HG02884 (cell line): ENCODE results near the gene AXDND1.
"Not testable (repeated sequence)": the region's sequence is repeated elsewhere in the genome, so short reads cannot be mapped to it uniquely, and the experiment has no call there.

Experiments used
- ATAC-seq: cut with Tn5 transposase; IDR thresholded peaks from one replicate; pipeline ENCODE4 v1.9.1; 2021; ENCODE audit warnings: mild to moderate bottlenecking, moderate library complexity; ENCODE audit not compliant: unreplicated experiment

AXDND1 gene

DNA sequence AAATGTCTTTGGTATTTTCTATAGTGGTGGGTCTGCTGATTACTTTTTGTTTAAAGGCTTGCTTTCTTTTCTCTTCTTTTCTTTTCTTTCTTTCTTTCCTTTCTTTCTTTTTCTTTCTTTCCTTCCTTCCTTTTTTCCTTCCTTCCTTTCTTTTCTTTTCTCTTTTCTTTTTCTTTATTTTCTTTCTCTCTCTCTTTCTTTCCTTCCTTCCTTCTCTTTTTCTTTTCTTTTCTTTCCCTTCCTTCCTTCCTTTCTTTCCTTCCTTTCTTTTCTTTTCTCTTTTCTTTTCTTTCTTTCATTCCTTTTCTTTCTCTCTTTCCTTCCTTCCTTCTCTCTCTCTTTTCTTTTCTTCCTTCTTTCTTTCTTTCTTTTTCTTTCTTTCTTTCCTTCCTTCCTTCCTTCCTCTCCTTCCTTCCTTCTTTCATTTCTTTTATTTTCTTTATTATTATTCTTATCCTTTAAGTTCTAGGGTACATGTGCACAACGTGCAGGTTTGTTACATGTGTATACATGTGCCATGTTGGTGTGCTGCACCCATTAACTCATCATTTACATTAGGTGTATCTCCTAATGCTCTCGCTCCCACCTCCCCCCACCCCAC, 93.9 kb downstream of the AXDND1 start:
- ATAC-seq = not testable (repeated sequence)

DNA sequence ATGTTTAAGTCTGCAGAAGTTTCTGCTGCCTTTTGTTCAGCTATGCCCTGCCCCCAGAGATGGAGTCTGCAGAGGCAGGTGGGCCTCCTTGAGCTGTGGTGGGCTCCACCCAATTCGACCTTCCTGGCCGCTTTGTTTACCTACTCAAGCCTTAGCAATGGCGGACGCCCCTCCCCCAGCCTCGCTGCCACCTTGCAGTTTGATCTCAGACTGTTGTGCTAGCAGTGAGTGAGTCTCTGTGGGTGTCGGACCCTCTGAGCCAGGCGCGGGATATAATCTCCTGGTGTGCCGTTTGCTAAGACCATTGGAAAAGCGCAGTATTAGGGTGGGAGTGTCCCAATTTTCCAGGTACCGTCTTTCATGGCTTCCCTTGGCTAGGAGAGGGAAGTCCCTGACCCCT, 99.9 kb downstream of the AXDND1 start:
- not testable (repeated sequence) for ATAC-seq

DNA sequence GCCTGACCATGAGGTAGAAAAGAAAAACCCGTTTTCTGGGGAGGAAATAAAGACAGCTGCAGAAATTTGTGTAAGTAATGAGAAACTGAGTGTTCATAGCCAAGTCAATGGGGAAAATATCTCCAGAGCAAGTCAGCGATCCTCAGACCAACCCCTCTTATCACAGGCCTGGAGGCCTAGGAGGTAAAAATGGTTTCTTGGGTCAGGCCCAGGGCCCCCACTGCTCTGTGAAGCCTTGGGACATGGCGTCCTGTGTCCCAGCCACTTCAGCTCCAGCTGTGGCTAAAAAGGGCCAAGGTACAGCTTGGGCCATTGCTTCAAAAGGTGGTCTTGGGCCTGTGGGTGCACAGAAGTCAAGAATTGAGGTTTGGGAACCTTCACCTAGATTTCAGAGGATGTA, 108.9 kb downstream of the AXDND1 start:
- no peak for ATAC-seq

DNA sequence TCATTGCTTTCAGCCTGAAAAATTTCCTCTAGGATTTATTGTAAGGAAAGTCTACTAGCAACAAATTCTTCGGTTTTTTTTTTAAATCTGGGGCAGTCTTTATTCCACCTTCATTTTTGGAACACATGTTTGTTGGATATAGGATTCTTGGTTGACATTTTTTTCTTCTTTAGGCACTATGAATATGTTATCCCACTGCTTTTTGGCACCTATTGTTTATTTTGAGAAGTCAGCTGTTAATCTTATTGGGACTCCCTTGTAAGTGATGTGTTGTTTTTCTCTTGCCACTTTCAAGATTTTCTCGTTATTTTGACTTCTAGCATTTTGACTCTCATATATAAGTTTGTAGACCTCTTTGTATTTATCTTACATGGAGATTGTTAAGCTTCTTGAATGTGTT, 110.7 kb downstream of the AXDND1 start:
- no peak for ATAC-seq

DNA sequence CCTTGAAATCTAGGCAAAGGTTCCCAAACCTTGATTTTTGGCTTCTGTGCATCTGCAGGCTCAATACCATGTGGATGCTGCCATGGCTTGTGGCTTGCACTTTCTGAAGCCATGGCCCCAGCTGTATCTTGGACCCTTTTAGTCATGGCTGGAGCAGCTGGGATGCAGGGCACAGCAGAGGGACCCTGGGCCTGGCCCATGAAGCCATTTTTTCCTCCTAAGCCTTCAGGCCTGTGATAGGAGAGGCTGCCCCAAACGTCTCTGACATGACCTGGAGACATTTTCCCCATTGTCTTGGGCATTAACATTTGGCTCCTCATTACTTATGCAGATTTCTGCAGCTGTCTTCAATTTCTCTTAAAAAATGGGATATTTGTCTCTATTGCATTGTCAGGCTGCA, 112.6 kb downstream of the AXDND1 start:
- ATAC-seq = no peak

DNA sequence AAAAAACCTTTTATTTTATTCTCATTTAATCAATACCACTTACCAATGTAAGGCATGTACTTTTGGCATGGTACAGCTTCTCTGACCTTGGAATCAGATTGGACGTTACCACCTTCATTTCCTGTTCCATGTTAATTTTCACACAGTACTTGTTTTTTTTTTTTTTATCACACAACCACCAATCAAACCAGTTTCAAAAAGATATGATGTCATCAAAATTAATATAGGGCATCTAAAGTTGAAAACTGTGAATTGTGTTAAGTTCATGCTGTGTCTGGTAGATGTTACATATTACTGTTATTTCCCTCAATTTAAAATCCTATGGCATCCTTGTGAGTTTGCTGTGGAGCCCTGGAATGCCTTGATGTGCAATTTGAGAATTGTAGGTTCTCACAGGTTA, 124.8 kb downstream of the AXDND1 start:
- no peak for ATAC-seq

DNA sequence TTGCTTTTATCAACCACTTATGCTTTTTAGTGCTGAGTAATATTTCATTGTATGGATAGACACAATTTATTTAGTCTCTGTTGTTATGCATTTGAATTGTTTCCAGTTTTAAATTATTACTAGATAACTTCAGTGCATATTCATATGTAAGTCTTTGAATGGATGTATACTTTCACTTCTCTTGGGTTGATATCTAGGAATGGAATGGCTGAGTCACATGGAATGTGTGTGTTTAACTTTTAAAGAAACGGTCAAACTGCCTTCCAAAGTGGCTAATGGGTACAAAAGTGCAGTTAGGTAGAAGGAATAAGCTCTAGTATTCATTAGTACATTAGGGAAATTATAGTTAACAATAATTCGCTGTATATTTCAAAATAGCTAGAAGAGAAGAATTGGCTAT, 127.6 kb downstream of the AXDND1 start:
- ATAC-seq = no peak

DNA sequence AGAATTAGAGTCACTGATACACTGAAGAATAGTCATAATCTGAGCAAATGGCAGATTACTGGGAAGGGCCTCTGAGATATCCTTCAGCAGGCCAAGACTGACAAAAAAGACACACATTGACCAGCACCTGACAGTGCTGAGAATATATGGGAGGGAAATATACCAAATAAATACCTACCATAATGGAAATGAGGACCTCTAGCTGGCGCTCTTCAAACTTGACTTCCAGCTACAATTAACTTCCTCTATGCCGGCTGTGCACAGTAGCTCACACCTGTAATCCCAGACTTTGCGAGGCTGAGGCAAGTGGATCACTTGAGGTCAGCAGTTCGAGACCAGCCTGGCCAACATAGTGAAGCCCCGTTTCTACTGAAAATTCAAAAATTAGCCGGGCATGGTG, 140.4 kb downstream of the AXDND1 start:
- ATAC-seq = no peak

DNA sequence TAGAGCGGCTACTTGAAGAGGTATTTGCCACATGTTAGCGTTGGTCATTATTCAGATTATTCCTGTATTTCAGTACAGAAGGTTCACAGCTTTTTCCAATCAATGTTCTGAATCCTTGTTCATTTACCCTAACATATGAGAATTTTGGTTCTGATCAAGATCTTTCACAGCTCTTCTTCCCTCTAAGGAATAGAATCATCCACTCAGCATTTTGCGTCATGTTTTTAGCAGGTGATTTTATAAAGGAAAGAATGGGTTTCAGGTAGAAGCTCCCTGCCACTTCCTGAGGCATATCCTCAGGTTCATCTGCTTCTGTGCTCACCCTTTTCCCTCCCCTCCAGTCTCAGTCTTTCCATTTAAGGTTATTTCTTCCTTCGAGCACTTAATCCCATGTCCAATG, 143.6 kb downstream of the AXDND1 start:
- no peak for ATAC-seq

DNA sequence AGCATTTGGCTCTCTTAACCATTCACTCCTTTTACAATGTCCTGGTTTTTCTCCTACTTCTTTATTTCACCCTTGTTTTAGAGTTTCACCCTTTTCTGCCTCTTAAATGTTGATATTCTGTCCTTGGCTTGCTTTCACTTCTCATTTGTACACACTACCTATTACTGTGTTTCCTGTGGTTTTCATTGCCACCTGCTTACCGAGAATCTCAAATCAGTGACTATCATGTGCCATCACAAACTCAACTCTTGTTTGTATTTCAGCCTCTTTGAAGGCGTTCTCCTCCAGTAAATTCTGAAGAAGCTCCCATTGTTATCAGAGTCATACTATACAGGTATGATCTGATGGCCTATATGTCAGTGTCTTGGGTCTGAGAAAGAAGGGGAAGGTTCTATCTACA, 144.3 kb downstream of the AXDND1 start:
- peak; percentile 75 for ATAC-seq

DNA sequence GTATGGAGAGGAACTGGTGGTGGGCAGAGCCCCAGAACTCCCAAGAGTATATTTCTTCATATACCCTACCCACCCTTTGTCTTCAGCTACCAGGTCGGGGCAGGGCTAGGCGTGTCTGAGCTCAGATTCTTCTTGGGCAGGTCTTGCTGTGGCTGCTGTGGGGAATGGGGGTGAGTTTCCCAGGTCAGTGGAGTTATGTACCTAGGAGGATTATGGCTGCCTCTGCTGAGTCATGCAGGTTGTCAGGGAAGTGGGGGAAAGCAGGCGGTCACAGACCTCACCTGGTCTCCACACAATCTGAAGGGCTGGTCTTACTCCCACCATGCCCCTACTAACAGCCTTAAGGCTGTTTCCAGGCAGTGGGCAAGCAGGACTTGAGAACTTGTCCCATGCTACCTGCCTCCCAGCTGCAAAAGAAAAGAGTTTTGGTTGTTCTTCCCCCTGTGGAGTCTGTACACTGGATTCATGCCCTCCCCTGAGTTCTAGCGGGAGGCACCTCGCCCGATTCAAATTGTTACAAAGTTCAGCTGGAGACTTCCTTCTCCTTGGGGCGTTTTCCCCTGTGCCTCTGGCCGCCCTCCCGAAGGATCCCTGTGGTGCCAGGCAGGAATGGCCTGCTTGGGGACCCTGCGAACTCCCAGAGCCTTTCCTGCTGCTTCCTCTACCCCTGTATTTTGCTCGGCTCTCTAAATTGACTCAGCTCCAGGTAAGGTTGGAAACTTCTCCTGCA, 151.4 kb downstream of the AXDND1 start:
- no peak for ATAC-seq

DNA sequence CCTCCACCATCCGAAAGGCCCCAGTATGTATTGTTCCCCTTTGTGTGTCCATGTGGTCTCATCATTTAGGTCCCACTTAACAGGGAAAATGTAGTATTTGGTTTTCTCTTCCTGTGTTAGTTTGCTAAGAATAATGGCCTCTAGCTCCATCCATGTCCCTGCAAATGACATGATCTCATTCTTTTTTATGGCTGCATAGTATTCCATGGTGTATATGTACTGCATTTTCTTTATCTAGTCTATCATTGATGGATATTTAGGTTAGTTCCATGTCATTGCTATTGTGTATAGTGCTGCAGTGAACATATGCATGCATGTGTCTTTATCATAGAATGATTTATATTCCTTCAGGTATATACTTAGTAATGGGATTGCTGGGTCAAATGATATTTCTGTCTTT, 152.8 kb downstream of the AXDND1 start:
- ATAC-seq = not testable (repeated sequence)

DNA sequence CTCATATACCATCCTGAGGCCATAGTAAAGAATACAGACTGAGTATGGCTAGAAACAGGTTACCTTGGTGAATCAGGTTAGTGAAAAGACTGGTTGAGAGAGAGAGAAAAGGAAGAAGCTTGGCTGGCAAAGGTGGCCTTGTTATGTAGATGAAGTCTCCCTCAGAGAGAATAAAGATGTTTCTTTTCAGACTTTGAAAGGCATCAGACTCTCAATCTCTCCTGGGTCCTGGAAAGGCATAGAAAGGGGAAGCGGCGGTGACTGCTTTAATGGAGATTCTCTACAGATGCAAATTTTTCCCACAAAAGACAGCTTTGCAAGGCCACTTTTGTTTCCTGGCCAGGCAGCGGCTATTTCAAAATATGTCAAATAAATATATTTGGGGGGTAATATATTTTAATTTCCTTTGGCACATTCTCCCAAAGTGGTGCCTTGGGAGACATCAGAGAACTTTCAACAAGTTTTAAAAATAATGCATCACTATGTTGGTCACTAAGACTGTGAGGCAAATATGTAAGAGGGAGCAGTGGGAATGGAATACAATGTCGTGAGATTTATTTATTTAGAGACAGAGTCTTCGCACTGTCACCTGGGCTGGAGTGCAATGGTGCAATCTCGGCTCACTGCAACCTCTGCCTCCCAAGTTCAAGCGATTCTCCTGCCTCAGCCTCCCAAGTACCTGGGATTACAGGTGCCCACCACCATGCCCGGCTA, 163.9 kb downstream of the AXDND1 start:
- ATAC-seq = no peak

DNA sequence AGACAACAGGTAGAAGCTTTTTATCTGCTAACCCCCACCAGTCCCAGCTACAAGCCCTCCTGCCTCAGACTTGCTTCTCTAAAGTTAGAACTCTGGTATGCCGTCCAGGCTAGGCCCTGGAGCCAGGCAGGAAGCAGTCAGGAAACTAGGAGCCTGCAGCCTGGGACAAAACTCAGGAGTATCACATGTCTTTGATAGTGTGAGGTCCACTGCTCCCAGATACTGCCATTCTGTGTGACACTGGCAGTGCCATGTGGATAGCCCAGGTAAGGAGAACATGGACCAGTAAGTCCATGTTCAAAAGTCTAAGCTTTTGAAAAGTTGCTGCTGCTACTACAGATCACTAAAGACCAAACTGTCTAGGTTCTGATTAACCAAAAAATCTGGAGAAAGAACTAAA, 164.6 kb downstream of the AXDND1 start:
- no peak for ATAC-seq

DNA sequence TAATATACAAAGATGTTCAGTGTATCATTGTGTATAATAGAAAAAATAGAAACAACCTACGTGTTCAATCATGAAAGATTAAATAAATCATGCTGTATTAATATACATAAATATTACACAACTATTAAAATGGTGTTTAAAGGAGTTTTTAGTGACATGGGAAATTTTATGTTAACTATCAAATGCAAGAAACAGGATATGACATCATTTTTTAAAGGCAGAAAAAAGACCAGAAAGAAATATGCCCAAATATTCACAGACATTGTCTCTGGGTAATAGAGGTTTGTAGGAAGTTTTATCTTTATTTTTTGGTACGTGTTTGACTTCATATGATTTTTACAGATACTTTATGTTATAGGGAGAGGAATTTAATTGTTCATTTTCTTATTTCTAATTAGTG, 176.0 kb downstream of the AXDND1 start:
- ATAC-seq = no peak

DNA sequence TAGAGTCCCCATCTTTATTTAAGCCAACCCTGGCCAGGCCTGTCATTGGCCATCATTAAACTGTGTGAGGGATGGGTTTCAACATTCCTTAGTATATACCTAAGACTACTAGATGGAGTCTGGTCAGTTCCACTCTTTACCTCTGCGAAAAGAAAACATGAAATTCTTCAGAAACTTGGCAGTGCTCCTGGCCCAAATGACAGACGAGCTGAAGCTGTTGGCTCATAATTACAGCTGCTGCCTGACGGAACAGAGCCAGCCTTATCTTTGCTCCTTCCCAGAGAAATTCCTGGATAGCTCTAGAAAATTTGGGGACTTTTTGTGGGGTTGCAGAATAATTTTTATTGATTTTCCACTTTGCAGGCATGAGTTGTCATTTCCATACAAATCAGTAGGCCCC, 179.6 kb downstream of the AXDND1 start:
- ATAC-seq = no peak

DNA sequence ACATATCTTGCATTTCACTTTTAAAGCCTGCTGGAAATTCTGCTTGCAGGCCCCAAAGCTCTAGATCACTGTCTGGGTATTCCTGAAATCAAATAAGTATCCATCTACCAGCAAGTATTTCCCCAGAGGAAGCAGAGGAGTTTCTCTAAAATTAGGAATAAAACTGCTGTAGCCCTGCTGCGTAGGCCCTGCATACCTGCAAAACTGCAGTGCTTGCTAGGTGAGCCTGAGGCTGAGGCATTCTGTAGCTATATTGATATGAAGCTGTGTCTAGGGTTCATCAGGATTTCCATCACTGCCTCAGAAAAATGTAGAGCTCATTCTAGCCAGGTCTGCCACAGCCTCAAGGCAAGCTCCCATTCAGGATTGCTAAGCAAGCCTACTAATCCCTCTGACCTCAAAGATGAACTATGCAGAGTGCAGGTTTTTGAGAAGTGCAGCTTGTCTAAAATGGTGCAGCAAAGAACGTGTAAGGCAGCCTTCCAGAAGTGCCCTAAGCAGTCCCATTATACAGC, 181.3 kb downstream of the AXDND1 start:
- no peak for ATAC-seq

DNA sequence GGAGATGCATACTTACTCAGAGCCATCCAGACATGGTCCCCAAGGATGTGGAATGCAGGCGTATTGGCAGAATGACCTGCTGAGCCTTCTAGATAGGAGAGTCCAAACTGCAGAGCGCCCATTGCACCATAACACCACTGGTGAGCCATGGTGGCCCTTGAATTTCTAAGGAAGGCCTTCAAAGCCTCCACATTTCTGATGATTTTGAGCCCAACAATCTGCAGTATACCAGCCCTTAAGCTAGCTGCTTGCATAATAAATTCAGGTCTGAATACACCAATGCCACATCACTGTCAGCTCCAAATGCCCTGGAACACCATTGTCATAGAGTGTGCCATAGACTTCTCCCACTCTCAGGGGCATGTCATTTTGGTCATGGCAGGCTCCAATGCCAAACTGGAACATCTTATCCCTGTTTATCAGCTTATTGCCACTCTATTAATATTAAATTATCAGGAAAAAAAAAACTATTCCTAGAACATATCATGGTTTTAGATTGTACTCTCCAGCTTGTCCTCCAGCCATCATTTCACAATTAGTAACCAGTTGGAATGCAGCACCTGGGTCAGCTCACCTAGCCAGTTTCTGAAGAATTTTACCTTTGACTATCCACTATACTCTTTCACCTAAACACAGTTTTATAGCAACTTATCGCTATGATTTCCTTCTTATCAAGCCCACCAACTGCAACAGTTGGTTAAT, 183.0 kb downstream of the AXDND1 start:
- no peak for ATAC-seq

DNA sequence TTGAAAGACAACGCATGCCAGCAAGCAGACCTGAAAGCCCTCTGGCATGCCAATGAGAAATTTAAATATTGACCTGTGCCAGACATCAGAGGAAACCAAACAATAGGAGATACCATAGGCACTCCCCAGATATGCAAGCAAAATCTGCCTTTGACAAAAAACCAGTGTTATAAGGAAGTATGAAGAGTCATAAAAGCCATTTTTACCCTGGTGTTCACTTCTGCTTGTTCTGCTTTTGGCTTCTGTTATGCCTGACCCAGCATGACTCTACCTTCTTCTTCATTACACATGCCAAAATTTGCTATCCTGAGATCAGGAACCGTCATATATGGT, 183.6 kb downstream of the AXDND1 start:
- no peak for ATAC-seq

DNA sequence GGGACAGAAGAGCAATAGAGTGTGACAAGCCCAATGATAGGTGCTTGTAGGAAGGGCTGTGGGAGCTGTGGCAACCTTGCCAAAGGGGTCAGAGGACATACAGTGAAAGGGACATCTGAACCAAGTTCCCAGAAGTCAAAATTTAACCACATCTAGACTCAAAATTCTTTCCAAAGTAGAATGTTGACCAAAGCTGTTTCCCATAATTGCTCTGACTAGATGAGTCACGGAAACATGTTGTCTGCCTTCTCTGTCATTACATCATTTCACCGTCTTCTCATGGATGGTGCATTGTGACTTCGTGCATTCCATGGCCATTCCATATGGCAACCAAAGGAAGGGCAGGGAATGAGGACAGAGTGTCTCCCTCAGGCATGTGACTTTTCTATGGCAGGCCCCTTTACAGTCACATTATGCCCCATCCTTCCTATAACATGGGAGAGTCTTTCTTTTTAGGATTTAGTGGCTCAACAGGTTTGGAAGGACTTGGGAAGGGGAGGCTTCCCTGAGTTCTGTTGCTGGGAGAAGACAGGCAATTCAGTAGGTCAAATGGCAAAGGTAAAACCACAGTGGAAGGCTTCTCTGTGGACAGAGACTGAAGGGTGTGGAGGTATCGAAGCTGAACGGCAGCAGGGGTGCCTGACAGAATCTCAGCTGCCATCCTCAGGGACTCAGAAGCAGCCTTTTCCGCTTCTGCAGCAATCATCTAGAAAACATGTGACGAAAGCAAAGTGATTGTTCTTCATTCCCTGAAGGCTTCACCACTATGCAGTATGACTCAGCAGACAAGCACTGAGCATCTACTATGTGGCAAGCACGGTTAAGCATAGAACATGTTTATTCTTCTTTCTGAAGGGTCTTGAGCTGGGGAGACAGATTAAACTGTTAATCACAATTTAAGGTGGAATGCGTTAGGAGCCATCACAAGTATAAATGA, 185.2 kb downstream of the AXDND1 start:
- no peak for ATAC-seq
